Measurements from ENCODE around the gene GCK.
"Not testable (repeated sequence)": the region's sequence is repeated elsewhere in the genome, so short reads cannot be mapped to it uniquely, and the experiment has no call there.

Gene GCK

GRCh38 chr7:44201813-44202212, 12.6 kb upstream of the GCK start:
- DNase-seq (ENCODE audit: low spot score), result no peak

GRCh38 chr7:44200699-44201461, 11.6 kb upstream of the GCK start, which contains the start of gene YKT6:
Gene YKT6, plus strand, starts transcription at chr7:44200978. Its CDS starts 158 bp downstream, at chr7:44201136.
- peak; percentile 95 for DNase-seq (ENCODE audit: low spot score)

- not testable (repeated sequence) for DNase-seq (ENCODE audit: low spot score)
Observed at GRCh38 chr7:44200163-44200562, 10.9 kb upstream of the GCK start.

- DNase-seq (ENCODE audit: low spot score), result no peak
Observed at GRCh38 chr7:44197474-44197873, 8.2 kb upstream of the GCK start.

- DNase-seq (ENCODE audit: low spot score), result peak; percentile 22
Observed at GRCh38 chr7:44196450-44196872, 7.2 kb upstream of the GCK start.

GRCh38 chr7:44195889-44196288, 6.7 kb upstream of the GCK start:
- no peak for DNase-seq (ENCODE audit: low spot score)

- no peak for DNase-seq (ENCODE audit: low spot score)
Observed at GRCh38 chr7:44194562-44195145, 5.4 kb upstream of the GCK start.

GRCh38 chr7:44194069-44194468, 4.8 kb upstream of the GCK start:
- DNase-seq (ENCODE audit: low spot score), result no peak

- no peak for DNase-seq (ENCODE audit: low spot score)
Observed at GRCh38 chr7:44193011-44193802, 4.0 kb upstream of the GCK start.

GRCh38 chr7:44191171-44191570, 1.9 kb upstream of the GCK start:
- DNase-seq (ENCODE audit: low spot score), result no peak

- no peak for DNase-seq (ENCODE audit: low spot score)
Observed at GRCh38 chr7:44189993-44190872, 994 bp upstream of the GCK start.

GRCh38 chr7:44188480-44189225, 586 bp downstream of the GCK start:
- no peak for DNase-seq (ENCODE audit: low spot score)

GRCh38 chr7:44187636-44188416, 1.4 kb downstream of the GCK start:
- no peak for DNase-seq (ENCODE audit: low spot score)

- DNase-seq (ENCODE audit: low spot score), result no peak
Observed at GRCh38 chr7:44186736-44187135, 2.5 kb downstream of the GCK start.

- no peak for DNase-seq (ENCODE audit: low spot score)
Observed at GRCh38 chr7:44185729-44186128, 3.5 kb downstream of the GCK start.

- no peak for DNase-seq (ENCODE audit: low spot score)
Observed at GRCh38 chr7:44184873-44185446, 4.3 kb downstream of the GCK start.

- DNase-seq (ENCODE audit: low spot score), result no peak
Observed at GRCh38 chr7:44184206-44184872, 4.9 kb downstream of the GCK start.

GRCh38 chr7:44183386-44183785, 5.9 kb downstream of the GCK start:
- DNase-seq (ENCODE audit: low spot score), result no peak

- no peak for DNase-seq (ENCODE audit: low spot score)
Observed at GRCh38 chr7:44182827-44183226, 6.4 kb downstream of the GCK start.

Measured in CD4-positive, alpha-beta T cell treated with Interleukin-6 at 100 ng/mL for 8 hours (primary cell).